T1000 (cell line): ENCODE measurements around the gene ONECUT3.

ENCODE experiments used
- DNase-seq: peaks from one replicate; lab custom pipeline; 2025; ENCODE audit warnings: mixed read lengths; lab: John Stamatoyannopoulos, UW

Gene ONECUT3

DNA sequence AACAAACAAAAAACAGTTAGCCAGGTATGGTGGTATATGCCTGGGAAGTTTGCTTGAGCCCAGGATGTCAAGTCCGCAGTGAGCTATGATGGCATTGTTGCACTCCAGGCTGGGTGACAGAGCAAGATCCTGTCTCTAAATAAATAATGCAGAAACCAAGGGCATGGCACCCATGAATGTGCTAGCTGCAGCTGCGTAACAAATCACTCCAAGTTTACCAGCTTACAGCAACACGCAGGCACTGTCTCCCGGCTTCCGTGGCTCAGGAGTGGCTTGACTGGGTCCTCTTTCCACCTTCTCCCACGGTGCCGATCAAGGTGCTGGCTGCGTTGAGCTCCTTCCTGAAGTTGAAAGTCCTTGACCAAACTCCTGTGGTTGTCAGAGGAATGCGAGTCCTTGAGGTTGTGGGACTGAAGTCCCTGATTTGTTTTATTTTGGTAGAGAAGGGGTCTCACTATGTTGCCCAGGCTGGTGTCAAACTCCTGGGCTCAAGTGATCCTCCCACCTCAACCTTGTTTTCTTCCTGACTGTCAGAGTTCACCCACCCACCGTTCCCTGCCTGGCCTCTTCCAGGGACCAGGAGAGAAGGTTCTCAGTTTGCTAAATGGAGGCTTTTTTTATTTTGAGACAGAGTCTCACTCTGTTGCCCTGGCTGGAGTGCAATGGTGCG lies 13.2 kb upstream of the ONECUT3 start:
- no peak for DNase-seq

DNA sequence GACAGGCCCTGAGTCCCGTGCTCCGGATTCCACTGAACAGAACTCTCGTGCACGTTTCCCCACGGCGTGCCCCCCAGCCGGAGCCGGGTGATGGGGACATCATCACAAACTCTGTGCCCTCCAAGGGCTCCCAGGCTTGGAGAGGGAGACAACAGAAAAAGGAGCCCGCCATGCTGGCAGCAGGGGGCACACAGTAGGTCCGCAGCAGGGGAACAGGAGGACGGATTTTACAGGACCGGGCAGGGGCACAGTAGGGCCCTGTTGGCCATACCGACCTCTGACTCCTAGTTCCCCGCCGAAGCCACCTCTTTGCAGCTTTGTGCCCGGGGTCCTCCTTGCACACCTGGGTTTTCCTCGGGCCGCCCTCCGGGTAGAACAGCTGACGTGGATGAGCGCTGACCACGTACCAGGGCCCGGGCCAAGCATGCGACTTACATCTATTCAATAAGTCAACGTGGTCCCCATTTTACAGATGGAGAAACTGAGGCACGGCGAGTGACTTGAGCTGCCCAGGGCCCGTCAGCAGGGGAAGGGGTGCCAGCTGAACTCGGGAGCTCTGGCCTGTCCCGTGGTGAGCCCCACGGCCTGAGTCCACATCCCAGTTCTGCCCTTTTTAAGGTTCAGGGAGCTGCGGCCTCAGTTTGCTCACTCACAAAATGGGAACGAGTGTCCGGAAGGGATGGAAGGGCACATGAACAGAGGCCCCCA lies 10.2 kb upstream of the ONECUT3 start:
- DNase-seq = no peak

DNA sequence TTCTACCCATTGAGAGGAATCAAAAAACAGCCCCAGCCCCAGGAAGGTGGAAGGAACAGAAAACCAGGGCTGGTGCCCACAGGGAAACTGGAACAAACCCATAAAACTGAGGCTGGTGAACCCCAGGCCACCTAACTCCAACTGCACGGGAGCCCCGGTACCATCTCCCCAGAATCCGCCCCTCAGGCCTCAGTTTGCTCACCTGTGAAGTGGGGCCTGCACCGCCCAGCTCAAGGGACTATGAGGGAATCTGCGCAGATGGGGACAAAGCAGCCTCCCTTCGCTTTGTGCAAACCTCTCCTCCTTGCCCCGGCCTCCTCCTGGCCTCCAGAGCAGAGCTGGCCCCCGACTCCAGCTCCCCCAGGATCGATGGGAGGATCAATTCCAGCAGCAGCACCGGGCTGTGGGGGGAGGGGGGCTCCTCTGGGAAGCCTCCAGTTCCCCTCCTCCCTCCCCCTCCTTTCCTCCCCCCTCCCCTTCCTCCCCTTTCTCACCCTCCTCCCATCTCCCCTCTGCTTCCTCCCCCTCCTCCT lies 9.1 kb upstream of the ONECUT3 start:
- DNase-seq = no peak

DNA sequence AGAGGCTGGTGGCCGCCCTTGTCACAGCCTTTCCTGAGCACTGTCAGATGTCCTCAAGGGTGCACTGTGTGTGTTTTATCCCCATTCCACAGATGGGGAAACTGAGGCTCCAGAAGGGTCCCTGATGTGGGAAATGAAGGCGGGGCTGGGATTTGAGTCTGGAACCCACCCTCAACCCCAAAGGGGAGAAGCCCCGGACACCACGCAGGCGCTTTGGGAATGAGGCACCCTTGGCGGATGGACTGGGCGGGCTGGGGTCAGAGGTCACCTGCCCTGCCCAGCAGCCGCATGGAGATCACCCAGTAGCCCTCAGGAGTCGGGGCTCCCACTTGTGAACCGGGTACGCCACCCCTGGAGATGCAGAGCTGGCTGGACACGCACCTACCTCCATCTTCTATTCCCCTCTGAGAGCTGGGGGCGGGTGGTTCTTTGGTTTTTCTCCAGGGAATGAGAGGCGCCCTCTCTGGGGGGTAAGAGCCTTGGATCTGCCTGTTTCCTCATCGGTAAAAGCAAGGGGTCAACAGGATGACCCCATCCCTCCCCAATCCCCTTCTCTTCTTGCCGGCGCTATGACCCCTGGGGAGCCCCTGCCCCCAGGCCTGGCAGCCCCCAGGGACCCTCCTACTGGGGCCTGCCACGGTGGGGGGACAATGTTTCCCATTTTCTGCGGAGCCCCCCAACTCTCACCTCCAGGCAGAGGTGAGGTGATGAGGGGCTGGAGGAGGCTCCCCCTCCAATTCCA lies 8.3 kb upstream of the ONECUT3 start:
- no peak for DNase-seq

DNA sequence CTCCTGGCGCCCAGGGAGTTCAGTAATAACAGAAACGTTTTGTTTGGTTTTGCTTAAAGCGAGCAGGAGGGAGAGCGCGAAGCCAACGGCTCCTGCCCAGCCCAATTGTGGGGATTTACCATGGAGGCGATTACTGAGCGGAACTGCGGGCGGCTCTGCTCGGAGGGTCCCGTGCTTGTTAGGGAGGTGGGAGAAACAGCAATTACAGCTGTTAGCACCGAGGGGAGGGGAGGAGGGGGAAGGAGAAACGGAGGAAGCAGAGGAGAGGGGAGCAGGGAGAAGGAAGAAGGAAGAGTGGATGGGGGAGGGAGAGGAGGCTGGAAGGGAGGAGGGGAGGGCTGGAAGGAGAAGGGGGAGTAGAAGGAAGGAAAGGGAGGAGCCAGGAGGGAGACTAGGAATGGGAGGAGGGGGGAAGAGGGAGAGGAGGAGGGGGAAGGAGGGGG lies 7.7 kb upstream of the ONECUT3 start:
- no peak for DNase-seq

DNA sequence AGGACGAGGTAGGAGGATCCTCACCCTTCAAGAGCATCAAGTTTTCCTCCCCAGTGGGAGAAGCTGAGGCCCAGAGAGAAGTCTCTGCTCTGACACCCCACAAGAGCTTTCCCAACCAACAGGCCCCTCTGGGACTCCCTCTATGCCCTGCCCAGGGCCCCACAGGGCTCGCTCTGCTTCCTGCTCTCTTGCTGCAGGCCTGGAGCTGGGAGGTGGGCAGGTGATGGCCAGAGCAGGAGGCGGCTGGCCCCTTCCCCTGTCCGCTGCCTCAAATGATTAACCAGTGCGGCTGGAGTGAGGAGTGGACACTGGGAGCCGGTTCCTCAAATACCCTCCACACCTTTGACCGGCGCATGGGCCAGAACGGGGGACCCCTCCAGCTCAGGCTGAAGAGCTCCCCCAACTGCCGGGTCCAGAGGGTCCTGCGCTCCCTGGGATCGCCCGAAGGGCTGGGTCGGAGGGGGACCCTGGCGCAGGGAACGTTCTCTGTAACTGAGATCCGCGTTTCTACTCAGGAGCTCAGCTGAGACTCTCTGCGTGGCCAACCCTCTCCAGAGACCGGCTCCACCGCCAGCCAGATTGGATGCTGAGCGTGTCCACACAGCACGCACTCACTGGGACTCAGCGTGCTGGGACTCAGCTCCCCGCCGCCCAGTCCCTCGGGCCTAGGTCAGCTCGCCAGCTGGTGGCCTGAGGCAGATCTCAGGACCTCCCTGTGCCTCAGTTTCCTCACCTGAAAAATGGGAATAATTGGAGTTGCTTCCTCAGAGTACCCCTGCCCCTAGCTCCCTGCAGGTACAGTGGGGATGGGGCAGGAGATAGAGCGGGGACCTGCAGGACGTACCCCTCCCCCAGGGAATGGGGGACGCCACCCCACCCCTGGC lies 6.7 kb upstream of the ONECUT3 start:
- peak; percentile 26 for DNase-seq

DNA sequence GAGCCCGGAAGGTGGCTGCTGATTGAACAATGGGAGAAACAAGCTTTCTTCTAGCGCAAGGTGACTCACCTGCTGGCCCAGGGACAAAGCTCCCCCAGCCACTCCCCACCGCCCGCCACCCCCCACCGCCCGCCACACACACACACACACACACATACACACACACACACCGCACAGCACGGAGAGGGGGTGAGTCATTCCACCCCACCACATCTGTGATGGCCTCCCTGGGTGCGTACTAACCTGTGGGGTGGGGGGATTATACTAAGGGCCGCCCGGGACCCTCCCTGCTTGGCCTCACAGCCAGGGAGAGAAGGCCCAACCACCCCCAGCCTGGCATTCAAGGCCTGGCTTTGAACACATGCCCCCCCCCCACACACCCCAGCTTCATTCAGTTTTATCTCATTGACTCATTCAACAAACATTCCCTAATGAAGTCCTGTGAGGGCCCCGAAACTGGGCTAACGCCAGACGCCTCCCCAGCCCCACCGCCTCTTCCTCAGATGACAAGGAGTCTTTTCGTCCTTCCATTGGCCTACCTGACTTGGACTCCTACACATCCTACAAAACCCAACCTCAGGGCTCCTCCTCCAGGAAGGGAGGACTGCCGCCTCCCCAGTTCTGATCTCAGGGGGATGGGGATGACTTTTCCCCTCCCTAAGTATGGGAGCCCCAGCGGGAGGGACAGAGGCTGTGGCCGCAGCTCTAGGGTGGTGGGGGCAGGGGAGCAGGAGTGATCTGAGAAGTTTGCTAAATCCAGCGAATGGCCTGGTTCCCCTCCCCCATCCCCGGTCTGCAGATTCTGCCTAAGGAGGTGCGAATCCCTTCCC lies 5.8 kb upstream of the ONECUT3 start:
- peak; percentile 87 for DNase-seq

DNA sequence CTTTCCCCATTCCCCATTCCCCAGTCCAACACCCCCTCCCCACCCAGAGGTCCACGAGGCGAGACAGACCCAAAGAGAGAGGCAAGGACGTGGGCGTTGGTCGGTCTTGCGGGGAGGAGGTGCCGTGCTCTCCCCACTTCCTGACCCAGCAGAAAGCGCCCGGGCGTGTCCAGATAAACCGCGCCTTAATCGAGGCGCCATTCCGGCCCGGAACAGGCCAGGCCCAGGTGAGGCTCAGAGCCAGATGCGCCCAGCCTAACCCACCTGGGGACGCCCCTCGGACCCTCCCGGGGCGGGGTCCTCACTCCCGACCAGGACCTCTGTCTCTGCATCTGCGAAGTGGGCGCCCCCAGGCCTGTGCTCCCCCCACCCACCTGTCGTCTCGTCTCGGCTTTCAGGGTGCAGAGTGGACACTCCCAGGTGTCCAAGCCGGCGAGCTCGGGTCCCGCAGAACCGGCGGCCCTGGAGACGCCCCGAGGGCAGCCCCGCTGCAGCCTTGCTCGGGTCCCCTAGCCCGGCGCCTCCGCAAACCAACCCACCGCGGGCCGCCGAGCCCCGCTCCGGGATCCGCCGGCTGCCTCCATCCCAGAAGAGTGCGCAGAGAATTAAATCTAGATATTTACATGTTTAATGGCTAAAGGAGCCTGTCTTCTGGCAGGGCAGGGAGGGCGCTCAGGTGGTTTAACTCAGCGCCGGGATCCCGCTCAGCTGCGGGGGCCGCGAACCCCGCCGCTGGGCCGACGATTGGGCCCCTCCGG lies 5.0 kb upstream of the ONECUT3 start:
- no peak for DNase-seq

DNA sequence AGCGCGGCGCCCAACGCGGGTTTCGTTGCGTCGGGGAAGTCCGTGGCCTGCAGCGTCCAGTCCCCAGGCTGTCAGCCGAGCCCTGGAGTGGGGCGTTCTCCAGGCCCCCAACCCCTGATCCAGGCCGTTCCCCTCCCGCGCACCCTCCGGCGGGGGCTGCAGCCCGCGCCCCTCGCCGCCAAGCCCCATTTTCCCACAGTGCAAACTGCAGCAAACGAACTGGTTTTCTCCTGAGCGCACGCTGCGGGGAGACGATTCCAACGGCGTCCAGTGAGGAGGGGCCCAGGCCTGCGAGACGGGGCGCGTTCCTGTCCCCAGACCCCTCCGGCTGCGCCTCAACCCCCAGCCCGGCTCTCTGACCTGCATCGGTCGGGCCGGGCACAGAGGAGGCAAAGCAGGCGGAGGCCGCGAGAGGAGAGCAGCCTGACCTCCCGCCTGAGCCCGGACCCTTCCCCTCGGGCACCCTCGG lies 4.4 kb upstream of the ONECUT3 start:
- DNase-seq = no peak

DNA sequence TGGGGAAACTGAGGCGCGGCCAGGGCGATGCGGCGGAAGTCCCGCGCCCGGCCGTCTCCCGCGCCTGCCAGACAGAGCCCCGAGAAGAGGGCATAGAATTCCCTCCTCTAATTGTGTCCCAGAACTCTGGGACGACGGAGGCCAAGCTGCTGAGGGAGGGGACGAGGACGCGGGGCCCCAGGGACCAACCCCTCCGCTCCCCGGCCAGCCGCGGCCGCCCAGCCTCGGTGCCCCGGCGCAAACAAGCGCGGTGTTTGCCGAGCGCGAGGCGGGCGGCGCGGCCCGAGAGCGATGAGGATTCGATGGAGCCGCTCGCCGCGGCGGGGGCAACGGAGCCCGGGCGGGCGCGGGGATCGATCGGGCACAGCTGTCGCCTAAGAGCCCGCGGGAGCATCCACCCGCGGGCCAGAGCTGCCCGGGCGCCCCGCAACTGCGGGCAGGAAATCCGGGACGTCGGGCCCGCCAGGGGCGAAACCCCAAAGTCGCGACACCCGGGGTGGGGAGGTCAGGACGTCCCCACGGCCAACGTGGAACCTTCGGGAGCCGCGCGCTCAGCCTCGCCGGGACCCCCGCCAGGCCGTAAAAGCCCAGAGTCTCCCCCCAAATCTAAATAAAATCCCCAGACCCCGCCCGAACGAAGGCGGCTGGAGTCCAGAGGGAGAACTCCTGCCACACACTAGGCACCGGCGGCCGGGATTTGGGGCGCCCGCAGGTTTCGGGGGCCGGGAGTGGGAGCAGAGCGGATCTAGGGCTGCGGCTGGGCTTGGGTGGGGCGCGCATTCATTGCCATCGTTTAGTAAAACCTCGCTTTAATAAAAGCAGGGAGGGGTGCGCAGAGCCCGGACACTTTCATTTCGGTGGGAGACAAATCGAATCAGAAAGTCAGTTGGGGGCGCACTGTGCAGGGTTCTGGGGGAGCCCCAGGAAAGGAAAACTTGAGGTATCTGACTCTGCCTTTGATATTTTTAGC lies 3.6 kb upstream of the ONECUT3 start:
- no peak for DNase-seq

DNA sequence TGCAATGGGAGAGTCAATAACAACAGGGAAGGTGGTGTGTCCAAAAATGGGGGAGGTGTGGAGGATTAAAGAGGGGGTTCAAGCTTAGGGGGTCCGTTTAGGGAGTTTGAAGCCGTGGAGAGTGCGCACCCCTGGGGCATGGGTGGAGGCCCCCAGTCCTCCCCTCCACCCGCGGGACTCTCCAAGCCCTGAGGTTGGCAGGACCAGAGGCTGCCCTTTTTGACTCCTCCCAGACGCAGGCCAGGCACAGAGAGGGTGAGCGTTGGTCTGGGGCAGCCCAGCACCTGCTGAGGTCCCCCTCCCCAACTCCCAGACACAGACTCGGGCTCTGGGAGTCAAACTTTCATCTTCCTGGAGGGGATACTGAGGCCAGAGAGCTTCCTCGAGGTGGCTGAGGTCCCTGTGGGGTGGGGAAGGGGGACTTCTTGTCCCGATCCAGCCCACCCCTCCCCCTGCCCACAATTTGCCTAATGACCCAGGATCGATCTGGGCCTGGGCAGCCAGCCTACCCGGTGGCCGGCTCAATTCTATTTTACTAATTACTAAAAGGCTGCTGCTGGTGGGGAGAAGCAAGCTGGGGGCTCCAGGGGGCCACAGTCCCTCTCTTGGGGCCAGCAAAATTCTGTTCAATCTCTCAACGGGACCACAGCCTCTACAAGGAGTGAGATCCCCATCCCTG lies 2.8 kb upstream of the ONECUT3 start:
- no peak for DNase-seq

DNA sequence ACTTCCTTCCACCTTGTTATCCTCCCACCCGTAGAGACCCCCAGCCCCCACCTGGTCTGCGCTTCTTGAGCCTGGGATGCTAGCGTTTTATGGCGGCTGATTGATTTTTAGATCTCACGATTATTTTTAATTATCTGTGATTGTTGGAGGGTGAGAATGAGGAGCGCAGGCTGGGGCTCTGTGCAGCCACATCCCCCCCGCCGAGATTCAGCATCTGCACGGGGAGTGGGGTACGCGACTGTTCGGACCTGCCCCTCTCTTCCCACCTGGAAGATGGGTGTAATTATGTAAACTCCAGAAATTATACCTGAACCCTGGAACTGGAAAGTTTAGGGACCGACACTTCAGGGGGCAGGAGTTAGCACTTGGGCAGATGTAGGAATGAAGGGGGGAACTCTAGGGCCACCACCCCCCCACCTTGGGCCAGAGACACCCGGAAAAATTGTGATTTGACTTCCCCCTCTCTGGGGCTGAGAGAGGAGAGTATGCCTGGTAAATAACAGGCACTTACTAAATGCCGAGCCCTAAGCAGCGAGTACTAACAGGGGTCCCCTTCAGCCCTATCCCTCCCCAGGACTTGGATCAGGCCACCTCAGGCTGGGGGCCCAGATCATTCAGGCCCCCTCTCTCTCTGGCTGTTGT lies 1.8 kb upstream of the ONECUT3 start:
- no peak for DNase-seq

DNA sequence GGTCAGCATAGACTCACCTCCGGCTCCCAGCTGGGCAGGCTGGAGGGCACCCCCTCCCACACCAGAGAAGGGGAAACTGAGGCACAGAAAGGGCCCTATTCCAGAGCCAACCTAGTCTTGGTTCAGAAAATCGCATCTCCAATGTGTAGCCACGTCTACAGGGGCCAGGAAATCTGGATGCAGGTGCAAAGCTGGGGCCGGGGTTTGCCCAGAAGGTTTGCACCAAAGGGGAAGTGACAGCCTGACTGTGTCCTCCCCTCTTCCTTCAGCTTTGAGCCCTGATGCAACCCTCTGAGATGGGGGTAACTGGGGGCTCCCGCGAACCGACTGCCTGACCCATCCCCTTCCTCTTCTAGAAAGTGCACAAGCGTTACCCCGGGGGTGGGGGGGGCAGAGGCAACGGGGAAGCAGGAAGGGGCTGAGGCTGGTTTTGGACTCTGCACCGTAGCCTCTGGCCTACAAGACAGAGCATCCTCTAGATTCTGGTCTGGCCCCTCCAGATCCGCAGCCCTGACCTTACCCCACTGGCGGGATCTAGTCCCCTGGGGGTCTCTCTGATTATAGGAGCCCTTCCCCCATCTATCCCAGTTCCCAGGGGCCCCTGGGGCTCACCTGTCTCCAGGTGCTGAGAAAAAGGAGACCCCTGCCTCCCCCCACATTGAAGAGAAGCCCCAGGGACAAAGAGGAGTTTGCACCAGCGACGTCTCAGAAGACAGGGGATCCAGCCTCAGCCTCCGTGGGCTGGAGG lies 1.1 kb upstream of the ONECUT3 start:
- no peak for DNase-seq

DNA sequence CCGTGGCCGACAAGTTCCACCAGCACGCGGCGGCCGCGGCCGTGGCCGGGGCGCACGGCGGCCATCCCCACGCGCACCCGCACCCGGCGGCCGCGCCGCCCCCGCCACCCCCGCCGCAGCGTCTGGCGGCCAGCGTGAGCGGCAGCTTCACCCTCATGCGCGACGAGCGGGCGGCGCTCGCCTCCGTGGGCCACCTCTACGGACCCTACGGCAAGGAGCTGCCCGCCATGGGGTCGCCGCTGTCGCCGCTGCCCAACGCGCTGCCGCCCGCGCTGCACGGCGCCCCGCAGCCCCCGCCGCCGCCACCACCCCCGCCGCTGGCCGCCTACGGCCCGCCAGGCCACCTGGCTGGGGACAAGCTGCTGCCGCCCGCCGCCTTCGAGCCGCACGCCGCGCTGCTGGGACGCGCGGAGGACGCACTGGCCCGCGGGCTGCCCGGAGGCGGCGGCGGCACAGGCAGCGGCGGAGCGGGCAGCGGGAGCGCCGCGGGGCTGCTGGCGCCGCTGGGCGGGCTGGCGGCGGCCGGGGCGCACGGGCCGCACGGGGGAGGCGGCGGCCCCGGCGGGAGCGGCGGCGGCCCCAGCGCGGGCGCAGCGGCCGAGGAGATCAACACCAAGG lies 821 bp downstream of the ONECUT3 start:
- no peak for DNase-seq

DNA sequence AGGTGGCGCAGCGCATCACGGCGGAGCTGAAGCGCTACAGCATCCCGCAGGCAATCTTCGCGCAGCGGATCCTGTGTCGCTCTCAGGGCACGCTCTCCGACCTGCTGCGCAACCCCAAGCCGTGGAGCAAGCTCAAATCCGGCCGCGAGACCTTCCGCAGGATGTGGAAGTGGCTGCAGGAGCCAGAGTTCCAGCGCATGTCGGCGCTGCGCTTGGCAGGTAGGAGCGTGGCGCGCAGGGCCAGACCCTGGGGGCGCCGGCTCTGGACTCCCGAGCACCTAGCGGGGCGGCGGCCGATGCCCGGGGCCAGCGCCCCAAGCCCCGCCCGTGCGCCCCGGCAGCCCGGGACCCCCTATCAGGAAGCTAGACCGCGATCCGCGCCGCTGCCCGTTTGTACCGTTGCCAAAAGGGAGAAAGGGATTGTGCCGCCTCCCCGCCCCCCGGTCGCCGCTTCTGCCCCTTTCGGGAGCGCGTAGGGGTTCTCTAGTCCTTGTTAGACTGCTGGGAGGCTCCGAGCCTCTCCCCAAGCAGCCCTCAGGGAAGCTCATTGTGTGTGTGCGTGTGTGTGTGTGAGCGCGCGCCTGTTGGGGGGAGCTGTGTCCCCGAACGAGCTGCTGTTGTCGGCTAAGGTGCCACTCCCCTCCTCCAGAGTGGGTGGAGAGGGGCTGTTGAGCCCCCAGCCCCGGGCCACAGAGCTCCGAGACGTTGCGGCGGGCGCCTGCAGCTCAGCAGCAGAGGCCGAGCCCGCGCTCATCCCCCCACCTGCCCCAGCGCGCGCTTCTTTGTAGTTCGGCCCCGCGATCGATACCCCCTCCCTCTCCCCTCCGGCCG lies 1.5 kb downstream of the ONECUT3 start:
- no peak for DNase-seq
